Measurements from ENCODE around the gene MAGI3.
"Not testable (repeated sequence)": the region's sequence is repeated elsewhere in the genome, so short reads cannot be mapped to it uniquely, and the experiment has no call there.

Gene MAGI3

GRCh38 chr1:113508364-113509164 is 118.2 kb downstream of the MAGI3 start:
- H3K27ac Mint-ChIP-seq = no peak overlapping the region
- H3K4me1 Mint-ChIP-seq = no peaks in the 10 kb centered on the region
- H3K27me3 Mint-ChIP-seq = no peaks in the 10 kb centered on the region
- H3K4me3 Mint-ChIP-seq = no peak overlapping the region
- ATAC-seq (no peak), DNase-seq (no peak)
- H3K9me3 Mint-ChIP-seq = peaks cover 7 to 12% of the 10 kb centered on the region in 2 donors

- H3K9me3 Mint-ChIP-seq = peaks cover 7 to 12% of the 10 kb centered on the region in 2 donors
- DNase-seq, H3K4me3 Mint-ChIP-seq, ATAC-seq, H3K27ac Mint-ChIP-seq, H3K27me3 Mint-ChIP-seq, H3K4me1 Mint-ChIP-seq: not testable (repeated sequence)
These were observed 119.5 kb downstream of the MAGI3 start for GRCh38 chr1:113509766-113510165.

DNA sequence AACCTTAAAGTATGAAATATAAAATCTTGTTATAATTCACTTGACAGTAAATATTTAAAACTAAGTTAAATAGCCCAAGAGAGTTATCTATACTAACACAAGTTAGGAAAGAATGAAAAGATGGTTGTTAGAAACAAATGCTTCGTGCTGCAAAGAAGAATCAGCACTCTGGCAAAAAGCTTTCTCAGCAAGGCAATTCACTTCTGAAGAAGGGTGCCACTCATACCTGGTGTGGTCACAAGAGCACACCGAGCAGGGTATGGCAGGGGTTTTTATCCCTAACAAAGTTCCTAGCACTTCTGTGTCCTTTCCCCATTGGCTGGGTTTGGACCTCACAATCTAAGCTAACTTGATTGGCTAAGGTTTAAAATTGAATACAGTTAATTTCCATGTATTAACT is 121.0 kb downstream of the MAGI3 start:
- Mint-ChIP-seq H3K27me3 (no peaks in the 10 kb centered on the region), H3K27ac (no peak overlapping the region), H3K4me1 (no peaks in the 10 kb centered on the region), H3K9me3 (peaks cover 7 to 12% of the 10 kb centered on the region in 2 donors), H3K4me3 (no peak overlapping the region)
- ATAC-seq (no peak), DNase-seq (no peak)

- no peaks in the 10 kb centered on the region for H3K27me3 Mint-ChIP-seq
- ATAC-seq (no peak), DNase-seq (no peak)
- no peak overlapping the region for H3K27ac Mint-ChIP-seq
- H3K9me3 Mint-ChIP-seq = peaks cover 5% of the 10 kb centered on the region in 2 donors
- no peaks in the 10 kb centered on the region for H3K4me1 Mint-ChIP-seq
- H3K4me3 Mint-ChIP-seq = no peak overlapping the region
These were observed 125.2 kb downstream of the MAGI3 start for GRCh38 chr1:113515498-113515897.

DNA sequence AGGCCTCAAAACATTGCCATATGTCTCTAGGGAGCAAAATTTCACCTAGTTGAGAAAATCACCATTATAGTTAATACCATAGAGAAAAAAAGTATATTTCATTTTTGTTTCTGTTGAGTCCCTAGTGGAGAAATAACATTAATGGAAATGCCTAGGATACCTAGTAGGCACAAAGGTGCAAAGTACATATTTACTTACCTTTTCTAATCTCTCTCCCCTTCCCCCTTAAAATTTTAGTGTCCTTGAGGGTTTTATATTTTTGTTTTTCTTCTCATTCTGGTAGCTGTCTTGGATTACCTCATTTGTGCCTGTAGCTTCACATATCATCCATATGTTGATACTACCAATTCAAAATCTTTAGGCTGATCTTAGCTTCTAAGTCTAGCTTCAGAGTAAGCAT is 127.0 kb downstream of the MAGI3 start:
- H3K4me1 Mint-ChIP-seq = no peaks in the 10 kb centered on the region
- no peak for ATAC-seq
- H3K9me3 Mint-ChIP-seq = no peaks in the 10 kb centered on the region

GRCh38 chr1:113517983-113518382 is 127.7 kb downstream of the MAGI3 start:
- no peak overlapping the region for H3K27ac Mint-ChIP-seq
- no peaks in the 10 kb centered on the region for H3K27me3 Mint-ChIP-seq
- ATAC-seq (no peak), DNase-seq (no peak)
- H3K4me1 Mint-ChIP-seq = no peaks in the 10 kb centered on the region
- no peak overlapping the region for H3K4me3 Mint-ChIP-seq
- peaks cover 1 to 2% of the 10 kb centered on the region in 2 donors for H3K9me3 Mint-ChIP-seq

More for the DNA sequence above, 127.0 kb downstream of the MAGI3 start:
- no peak for DNase-seq
- no peaks in the 10 kb centered on the region for H3K27me3 Mint-ChIP-seq
- no peak overlapping the region for H3K4me3 Mint-ChIP-seq
- no peak overlapping the region for H3K27ac Mint-ChIP-seq

- ATAC-seq (no peak), DNase-seq (no peak)
- Mint-ChIP-seq H3K4me3 (no peak overlapping the region), H3K27me3 (no peaks in the 10 kb centered on the region), H3K4me1 (no peaks in the 10 kb centered on the region), H3K9me3 (peaks cover 6 to 10% of the 10 kb centered on the region in 2 donors), H3K27ac (no peak overlapping the region)
These were observed 129.2 kb downstream of the MAGI3 start for GRCh38 chr1:113519556-113519955.

DNA sequence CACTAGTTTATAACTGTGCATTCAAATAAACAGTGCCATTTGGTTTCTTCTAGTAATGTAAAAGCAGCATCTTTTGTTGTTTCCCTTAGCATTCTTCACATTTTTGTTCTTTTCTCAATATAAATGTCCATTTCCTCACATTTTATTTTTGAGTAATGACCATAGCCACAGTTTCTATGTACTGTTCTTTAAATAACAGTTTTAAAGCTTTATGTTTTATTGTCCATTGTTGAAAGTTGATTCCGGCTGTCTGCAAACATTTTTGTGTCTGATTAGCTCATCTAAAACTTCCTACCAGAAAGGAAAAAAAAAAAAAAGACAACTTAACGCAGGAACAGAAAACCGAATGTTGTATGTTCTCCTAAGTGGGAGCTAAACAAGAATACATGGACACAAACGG is 139.7 kb downstream of the MAGI3 start:
- H3K27ac Mint-ChIP-seq = no peak overlapping the region
- H3K4me3 Mint-ChIP-seq = no peak overlapping the region
- DNase-seq (no peak), ATAC-seq (no peak)
- peaks cover 6% of the 10 kb centered on the region for H3K27me3 Mint-ChIP-seq
- H3K9me3 Mint-ChIP-seq = peaks cover 0 to 5% of the 10 kb centered on the region in 2 donors
- no peaks in the 10 kb centered on the region for H3K4me1 Mint-ChIP-seq

GRCh38 chr1:113531321-113531720 is 141.0 kb downstream of the MAGI3 start:
- no peaks in the 10 kb centered on the region for H3K4me1 Mint-ChIP-seq
- ATAC-seq (no peak), DNase-seq (no peak)
- H3K27me3 Mint-ChIP-seq = peaks cover 5% of the 10 kb centered on the region
- H3K27ac Mint-ChIP-seq = no peak overlapping the region
- peaks cover 0 to 4% of the 10 kb centered on the region in 2 donors for H3K9me3 Mint-ChIP-seq
- no peak overlapping the region for H3K4me3 Mint-ChIP-seq

DNA sequence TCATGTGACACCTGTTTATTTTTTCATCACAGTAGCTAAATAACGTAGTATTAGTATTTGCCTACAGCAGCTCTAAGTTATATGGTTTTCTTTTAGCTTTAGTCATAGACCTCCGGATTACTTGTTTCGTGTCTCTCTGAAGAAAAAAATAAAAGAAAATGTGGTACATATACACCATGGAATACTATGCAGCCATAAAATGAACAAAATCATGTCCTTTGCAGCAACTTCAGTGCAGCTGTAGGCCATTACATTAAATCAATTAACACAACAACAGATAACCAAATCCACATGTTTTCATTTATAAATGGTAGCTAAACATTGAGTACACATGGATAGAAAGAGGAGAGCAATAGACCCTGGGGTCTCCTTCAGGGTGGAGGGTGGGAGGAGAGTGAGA is 142.7 kb downstream of the MAGI3 start:
- ATAC-seq (no peak), DNase-seq (no peak)
- Mint-ChIP-seq H3K4me3 (no peak overlapping the region), H3K9me3 (no peaks in the 10 kb centered on the region), H3K27ac (no peak overlapping the region), H3K4me1 (no peaks in the 10 kb centered on the region), H3K27me3 (no peaks in the 10 kb centered on the region)

GRCh38 chr1:113534130-113534817 is 144.0 kb downstream of the MAGI3 start:
- ATAC-seq (no peak), DNase-seq (no peak)
- Mint-ChIP-seq H3K4me1 (no peaks in the 10 kb centered on the region), H3K27ac (no peak overlapping the region), H3K9me3 (no peaks in the 10 kb centered on the region), H3K27me3 (no peaks in the 10 kb centered on the region), H3K4me3 (no peak overlapping the region)

GRCh38 chr1:113534875-113535274 is 144.6 kb downstream of the MAGI3 start:
- Mint-ChIP-seq H3K9me3 (no peaks in the 10 kb centered on the region), H3K4me1 (no peaks in the 10 kb centered on the region), H3K27ac (no peak overlapping the region), H3K4me3 (no peak overlapping the region), H3K27me3 (no peaks in the 10 kb centered on the region)
- no peak for ATAC-seq
- DNase-seq = no peak

DNA sequence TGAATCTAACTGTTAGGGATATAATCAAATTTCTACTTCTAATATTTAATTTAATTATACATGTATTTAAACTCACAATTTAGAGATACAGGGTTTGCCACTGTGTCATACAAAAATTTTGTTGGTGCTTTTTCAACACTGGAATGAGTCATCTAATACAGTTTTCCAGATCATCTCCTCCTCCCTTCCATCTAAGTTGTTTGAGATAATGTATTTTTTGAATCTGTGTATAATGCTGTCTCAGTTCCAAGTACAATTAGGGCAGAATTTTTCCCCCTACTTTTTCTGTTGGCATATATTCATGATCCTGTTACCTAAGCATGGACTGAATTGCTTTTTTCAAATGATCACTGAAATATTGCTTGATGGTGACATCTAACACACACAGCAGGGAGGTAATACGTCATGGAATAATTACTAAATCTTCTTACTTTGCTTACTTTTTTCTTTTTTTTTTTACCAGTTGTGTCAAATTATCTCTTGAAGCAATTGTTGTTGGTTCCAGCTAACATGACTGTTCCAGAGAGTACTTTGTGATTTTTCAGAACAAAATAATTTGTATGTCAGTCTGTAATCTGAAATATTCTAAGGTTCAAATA is 146.0 kb downstream of the MAGI3 start:
- no peak overlapping the region for H3K27ac Mint-ChIP-seq
- no peaks in the 10 kb centered on the region for H3K4me1 Mint-ChIP-seq
- H3K27me3 Mint-ChIP-seq = no peaks in the 10 kb centered on the region
- no peak overlapping the region for H3K4me3 Mint-ChIP-seq
- DNase-seq = no peak
- no peaks in the 10 kb centered on the region for H3K9me3 Mint-ChIP-seq
- no peak for ATAC-seq

DNA sequence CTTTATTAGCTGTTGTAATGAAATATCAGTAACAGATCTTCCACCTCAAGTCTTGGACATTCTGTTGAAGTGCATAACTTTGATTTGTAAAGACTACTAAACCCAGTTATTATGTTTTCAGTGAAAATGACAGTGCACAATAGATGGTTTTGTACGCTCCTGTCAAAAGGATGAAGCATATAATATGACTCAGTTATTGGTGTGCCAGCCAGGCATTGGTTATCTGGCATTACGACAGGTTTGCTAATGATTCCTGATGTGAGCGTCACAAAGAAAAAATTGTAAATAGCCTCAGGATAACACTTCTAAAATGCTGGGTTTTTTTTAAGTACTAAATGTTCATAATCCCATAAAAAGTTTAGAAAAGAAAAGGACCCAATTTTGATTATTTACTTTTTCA is 147.9 kb downstream of the MAGI3 start:
- ATAC-seq (no peak), DNase-seq (no peak)
- H3K4me3 Mint-ChIP-seq = no peak overlapping the region
- no peaks in the 10 kb centered on the region for H3K9me3 Mint-ChIP-seq
- H3K27ac Mint-ChIP-seq = no peak overlapping the region
- H3K27me3 Mint-ChIP-seq = no peaks in the 10 kb centered on the region
- no peaks in the 10 kb centered on the region for H3K4me1 Mint-ChIP-seq

DNA sequence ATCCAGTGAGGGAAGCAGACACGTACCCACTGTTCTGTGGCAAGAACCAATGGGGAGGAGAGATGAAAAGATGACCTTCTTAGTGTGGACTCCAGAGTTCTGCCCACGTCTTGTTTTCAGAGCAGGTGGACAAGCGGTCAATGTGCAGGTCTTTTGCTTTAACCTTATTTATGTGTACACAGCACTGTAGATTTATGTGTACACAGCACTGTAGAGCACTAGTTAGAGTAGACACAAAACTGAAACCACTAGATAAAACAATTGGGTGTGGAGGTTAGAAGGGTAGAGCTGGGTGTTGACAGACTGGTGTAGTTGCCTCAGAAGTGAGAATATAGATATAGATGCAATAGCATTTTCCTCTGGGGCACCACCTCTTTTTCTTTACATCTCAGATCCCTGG is 150.0 kb downstream of the MAGI3 start:
- no peaks in the 10 kb centered on the region for H3K9me3 Mint-ChIP-seq
- H3K27ac Mint-ChIP-seq = no peak overlapping the region
- DNase-seq = no peak
- no peak for ATAC-seq
- no peak overlapping the region for H3K4me3 Mint-ChIP-seq
- H3K4me1 Mint-ChIP-seq = no peaks in the 10 kb centered on the region
- H3K27me3 Mint-ChIP-seq = no peaks in the 10 kb centered on the region

DNA sequence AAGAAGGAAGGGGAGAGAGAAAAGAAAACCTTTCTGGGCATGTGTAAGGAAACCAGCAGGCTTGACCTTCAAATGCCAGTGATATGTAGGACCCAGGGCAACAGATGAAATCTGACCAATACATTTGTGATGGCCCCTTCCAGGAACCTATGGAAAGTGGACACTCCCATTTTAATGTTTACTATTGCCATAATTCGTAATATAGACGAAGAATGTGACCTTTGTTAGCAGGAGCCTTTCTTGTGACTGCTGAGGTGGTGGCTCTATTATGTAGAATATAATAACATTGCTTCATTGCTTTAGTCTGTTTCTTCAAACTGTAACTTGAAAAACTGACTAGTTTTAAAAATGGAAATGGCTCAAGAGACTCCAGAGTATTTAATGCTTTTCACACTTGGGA is 150.8 kb downstream of the MAGI3 start:
- Mint-ChIP-seq H3K4me1 (no peaks in the 10 kb centered on the region), H3K27me3 (no peaks in the 10 kb centered on the region), H3K4me3 (no peak overlapping the region), H3K27ac (no peak overlapping the region), H3K9me3 (no peaks in the 10 kb centered on the region)
- DNase-seq = no peak
- no peak for ATAC-seq

All from stimulated activated naive CD8-positive, alpha-beta T cell treated with anti-CD3 and anti-CD28 coated beads, Interleukin-15, amount 100 ng/mL, for 72 hours (primary cell).